SK-N-SH treated with all-trans-retinoic acid at 6 μM for 48 hours (cell line): ENCODE measurements around the gene BATF2.

Experiments
- ATAC-seq: fragments of 200-7000 bp; cut with Tn5 transposase; 3 replicates; pipeline ENCODE4 v1.9.1; 2020; ENCODE audit warnings: mild to moderate bottlenecking, moderate library complexity
- ARNTL ChIP-seq: fragments of 450-650 bp; formaldehyde crosslinking; IDR thresholded peaks from 2 replicates; pipeline ENCODE4 v1.5.0; 2020; ENCODE audit warnings: low read depth, mild to moderate bottlenecking, moderate library complexity, borderline replicate concordance
- BACH2 ChIP-seq: fragments of 250-450 bp; sonication (Bioruptor Pico); IDR thresholded peaks from 2 replicates; pipeline ENCODE4 v1.9.0; 2021; ENCODE audit warnings: mild to moderate bottlenecking, borderline replicate concordance
- CSDC2 ChIP-seq: fragments of 250-450 bp; sonication (Bioruptor Pico); IDR thresholded peaks from 2 replicates; pipeline ENCODE4 v1.5.0; 2020; ENCODE audit warnings: mild to moderate bottlenecking, moderate library complexity
- ESRRG ChIP-seq: fragments of 250-450 bp; sonication (Bioruptor Pico); IDR thresholded peaks from 2 replicates; pipeline ENCODE4 v1.6.1; 2021; ENCODE audit warnings: mild to moderate bottlenecking
- GLIS3 ChIP-seq: fragments of 250-450 bp; sonication (Bioruptor Pico); IDR thresholded peaks from 2 replicates; pipeline ENCODE4 v1.5.0; 2020; ENCODE audit warnings: mild to moderate bottlenecking, moderate library complexity
- ISL1 ChIP-seq: fragments of 250-450 bp; sonication (Bioruptor Pico); IDR thresholded peaks from 2 replicates; pipeline ENCODE4 v2.1.2; 2022; ENCODE audit warnings: mild to moderate bottlenecking, moderate library complexity
- PPARA ChIP-seq: fragments of 250-450 bp; sonication (Bioruptor Pico); IDR thresholded peaks from 2 replicates; pipeline ENCODE4 v1.5.0; 2020; ENCODE audit warnings: mild to moderate bottlenecking, borderline replicate concordance
- RARB ChIP-seq: fragments of 250-450 bp; sonication (Bioruptor Pico); IDR thresholded peaks from 2 replicates; pipeline ENCODE4 v1.8.0; 2021; ENCODE audit warnings: mild to moderate bottlenecking, moderate library complexity
- SNAI2 ChIP-seq: fragments of 250-450 bp; sonication (Bioruptor Pico); IDR thresholded peaks from 2 replicates; pipeline ENCODE4 v1.5.0; 2020; ENCODE audit warnings: mild to moderate bottlenecking, moderate library complexity
- TCF4 ChIP-seq: fragments of 250-450 bp; sonication (Bioruptor Pico); IDR thresholded peaks from 2 replicates; pipeline ENCODE4 v1.8.0; 2021; ENCODE audit warnings: mild to moderate bottlenecking, moderate library complexity, borderline replicate concordance
- TOX ChIP-seq: fragments of 250-450 bp; sonication (Bioruptor Pico); IDR thresholded peaks from 2 replicates; pipeline ENCODE4 v1.8.0; 2021; ENCODE audit warnings: mild to moderate bottlenecking, moderate library complexity, borderline replicate concordance
- ZC3H10 ChIP-seq: fragments of 250-450 bp; sonication (Bioruptor Pico); IDR thresholded peaks from 2 replicates; pipeline ENCODE4 v1.5.1; 2021; ENCODE audit warnings: mild to moderate bottlenecking, moderate library complexity
- ZFP3 ChIP-seq: fragments of 250-450 bp; sonication (Bioruptor Pico); IDR thresholded peaks from 2 replicates; pipeline ENCODE4 v1.5.0; 2020; ENCODE audit warnings: mild to moderate bottlenecking, moderate library complexity
- ZFP30 ChIP-seq: fragments of 450-650 bp; formaldehyde crosslinking; IDR thresholded peaks from 2 replicates; pipeline ENCODE4 v1.5.0; 2022; ENCODE audit warnings: mild to moderate bottlenecking, moderate library complexity
- ZNF8 ChIP-seq: fragments of 450-650 bp; formaldehyde crosslinking; IDR thresholded peaks from 2 replicates; pipeline ENCODE4 v1.5.0; 2020; ENCODE audit warnings: mild to moderate bottlenecking, moderate library complexity
- TF ChIP-seq, protein P1 (sequence below): fragments of 250-450 bp; sonication (Bioruptor Pico); IDR thresholded peaks from 2 replicates; pipeline ENCODE4 v1.5.1; 2021; ENCODE audit warnings: mild to moderate bottlenecking, moderate library complexity
- TF ChIP-seq, protein P2 (sequence below): fragments of 250-450 bp; sonication (Bioruptor Pico); IDR thresholded peaks from 2 replicates; pipeline ENCODE4 v1.8.0; 2020; ENCODE audit warnings: mild to moderate bottlenecking, moderate library complexity, borderline replicate concordance
- TF ChIP-seq, protein P3 (sequence below): fragments of 250-450 bp; sonication (Bioruptor Pico); IDR thresholded peaks from 2 replicates; pipeline ENCODE4 v1.5.0; 2020; ENCODE audit warnings: mild to moderate bottlenecking, moderate library complexity
- TF ChIP-seq, protein P4 (sequence below): fragments of 250-450 bp; sonication (Bioruptor Pico); IDR thresholded peaks from 2 replicates; pipeline ENCODE4 v1.8.0; 2021; ENCODE audit warnings: low read depth, mild to moderate bottlenecking, moderate library complexity, borderline replicate concordance
- TF ChIP-seq, protein P5 (sequence below): fragments of 250-450 bp; sonication (Bioruptor Pico); IDR thresholded peaks from 2 replicates; pipeline ENCODE4 v1.5.1; 2020; ENCODE audit warnings: low read depth, mild to moderate bottlenecking, moderate library complexity

BATF2 gene

DNA sequence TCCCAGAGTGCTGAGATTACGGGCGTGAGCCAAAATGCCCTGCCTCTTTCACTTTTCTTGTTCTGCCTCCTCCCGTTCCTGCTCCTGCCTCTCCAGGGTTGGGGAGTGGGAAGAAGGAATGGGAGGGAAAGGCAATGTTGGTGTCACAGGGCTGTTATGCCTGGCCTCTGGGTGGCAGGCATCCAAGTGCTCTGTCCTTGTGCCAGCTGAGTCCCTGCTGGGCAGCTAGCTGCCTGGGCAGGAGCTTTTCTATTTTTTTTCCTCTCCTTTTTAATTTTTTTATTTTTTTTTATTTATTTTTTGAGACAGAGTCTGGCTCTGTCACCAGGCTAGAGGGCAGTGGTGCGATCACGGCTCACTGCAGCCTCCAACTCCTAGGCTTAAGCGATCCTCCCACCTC, 40.2 kb upstream of the BATF2 start (continued):
- TF ChIP-seq, protein P1, sequence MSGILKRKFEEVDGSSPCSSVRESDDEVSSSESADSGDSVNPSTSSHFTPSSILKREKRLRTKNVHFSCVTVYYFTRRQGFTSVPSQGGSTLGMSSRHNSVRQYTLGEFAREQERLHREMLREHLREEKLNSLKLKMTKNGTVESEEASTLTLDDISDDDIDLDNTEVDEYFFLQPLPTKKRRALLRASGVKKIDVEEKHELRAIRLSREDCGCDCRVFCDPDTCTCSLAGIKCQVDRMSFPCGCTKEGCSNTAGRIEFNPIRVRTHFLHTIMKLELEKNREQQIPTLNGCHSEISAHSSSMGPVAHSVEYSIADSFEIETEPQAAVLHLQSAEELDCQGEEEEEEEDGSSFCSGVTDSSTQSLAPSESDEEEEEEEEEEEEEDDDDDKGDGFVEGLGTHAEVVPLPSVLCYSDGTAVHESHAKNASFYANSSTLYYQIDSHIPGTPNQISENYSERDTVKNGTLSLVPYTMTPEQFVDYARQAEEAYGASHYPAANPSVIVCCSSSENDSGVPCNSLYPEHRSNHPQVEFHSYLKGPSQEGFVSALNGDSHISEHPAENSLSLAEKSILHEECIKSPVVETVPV (CRISPR knock-in tag), result no peak
- TF ChIP-seq ISL1 (CRISPR knock-in tag) (no peak), ZNF8 (CRISPR knock-in tag) (no peak), TOX (no peak), ESRRG (CRISPR knock-in tag) (no peak), ZFP30 (CRISPR knock-in tag) (no peak)
- TF ChIP-seq, all 23 proteins: peak for 0

DNA sequence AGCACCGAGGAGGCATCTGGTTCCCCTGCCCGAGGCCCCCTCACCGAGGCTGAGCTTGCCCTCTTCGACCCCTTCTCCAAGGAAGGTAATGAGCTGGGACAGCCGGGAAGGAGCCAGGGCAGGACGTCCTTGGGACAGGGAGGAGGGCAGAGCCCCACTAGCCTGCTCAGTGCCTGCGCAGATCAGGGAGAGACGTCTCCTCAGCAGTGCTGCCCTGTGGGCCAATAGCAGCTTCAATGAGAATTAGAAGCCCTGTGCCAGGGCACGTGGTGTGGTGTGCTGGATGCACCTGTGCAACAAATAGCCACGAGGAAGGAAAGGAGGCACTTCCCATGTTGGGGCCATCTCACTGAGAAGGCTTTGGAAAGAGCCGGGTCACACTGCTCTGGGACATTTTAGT, 38.8 kb upstream of the BATF2 start:
- ATAC-seq, result no peak
- TF ChIP-seq, protein P2, sequence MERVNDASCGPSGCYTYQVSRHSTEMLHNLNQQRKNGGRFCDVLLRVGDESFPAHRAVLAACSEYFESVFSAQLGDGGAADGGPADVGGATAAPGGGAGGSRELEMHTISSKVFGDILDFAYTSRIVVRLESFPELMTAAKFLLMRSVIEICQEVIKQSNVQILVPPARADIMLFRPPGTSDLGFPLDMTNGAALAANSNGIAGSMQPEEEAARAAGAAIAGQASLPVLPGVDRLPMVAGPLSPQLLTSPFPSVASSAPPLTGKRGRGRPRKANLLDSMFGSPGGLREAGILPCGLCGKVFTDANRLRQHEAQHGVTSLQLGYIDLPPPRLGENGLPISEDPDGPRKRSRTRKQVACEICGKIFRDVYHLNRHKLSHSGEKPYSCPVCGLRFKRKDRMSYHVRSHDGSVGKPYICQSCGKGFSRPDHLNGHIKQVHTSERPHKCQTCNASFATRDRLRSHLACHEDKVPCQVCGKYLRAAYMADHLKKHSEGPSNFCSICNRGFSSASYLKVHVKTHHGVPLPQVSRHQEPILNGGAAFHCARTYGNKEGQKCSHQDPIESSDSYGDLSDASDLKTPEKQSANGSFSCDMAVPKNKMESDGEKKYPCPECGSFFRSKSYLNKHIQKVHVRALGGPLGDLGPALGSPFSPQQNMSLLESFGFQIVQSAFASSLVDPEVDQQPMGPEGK (CRISPR knock-in tag), result no peak
- no peak for TF ChIP-seq ZNF8 (CRISPR knock-in tag)
- TF ChIP-seq, protein P3, sequence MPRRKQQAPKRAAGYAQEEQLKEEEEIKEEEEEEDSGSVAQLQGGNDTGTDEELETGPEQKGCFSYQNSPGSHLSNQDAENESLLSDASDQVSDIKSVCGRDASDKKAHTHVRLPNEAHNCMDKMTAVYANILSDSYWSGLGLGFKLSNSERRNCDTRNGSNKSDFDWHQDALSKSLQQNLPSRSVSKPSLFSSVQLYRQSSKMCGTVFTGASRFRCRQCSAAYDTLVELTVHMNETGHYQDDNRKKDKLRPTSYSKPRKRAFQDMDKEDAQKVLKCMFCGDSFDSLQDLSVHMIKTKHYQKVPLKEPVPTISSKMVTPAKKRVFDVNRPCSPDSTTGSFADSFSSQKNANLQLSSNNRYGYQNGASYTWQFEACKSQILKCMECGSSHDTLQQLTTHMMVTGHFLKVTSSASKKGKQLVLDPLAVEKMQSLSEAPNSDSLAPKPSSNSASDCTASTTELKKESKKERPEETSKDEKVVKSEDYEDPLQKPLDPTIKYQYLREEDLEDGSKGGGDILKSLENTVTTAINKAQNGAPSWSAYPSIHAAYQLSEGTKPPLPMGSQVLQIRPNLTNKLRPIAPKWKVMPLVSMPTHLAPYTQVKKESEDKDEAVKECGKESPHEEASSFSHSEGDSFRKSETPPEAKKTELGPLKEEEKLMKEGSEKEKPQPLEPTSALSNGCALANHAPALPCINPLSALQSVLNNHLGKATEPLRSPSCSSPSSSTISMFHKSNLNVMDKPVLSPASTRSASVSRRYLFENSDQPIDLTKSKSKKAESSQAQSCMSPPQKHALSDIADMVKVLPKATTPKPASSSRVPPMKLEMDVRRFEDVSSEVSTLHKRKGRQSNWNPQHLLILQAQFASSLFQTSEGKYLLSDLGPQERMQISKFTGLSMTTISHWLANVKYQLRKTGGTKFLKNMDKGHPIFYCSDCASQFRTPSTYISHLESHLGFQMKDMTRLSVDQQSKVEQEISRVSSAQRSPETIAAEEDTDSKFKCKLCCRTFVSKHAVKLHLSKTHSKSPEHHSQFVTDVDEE (CRISPR knock-in tag), result no peak
- no peak for TF ChIP-seq ZFP3
- TF ChIP-seq GLIS3 (CRISPR knock-in tag), result no peak
- no peak for TF ChIP-seq SNAI2 (CRISPR knock-in tag)
- TF ChIP-seq, protein P1 (CRISPR knock-in tag), result no peak
- TF ChIP-seq ZC3H10 (CRISPR knock-in tag), result no peak
- TF ChIP-seq, protein P4, sequence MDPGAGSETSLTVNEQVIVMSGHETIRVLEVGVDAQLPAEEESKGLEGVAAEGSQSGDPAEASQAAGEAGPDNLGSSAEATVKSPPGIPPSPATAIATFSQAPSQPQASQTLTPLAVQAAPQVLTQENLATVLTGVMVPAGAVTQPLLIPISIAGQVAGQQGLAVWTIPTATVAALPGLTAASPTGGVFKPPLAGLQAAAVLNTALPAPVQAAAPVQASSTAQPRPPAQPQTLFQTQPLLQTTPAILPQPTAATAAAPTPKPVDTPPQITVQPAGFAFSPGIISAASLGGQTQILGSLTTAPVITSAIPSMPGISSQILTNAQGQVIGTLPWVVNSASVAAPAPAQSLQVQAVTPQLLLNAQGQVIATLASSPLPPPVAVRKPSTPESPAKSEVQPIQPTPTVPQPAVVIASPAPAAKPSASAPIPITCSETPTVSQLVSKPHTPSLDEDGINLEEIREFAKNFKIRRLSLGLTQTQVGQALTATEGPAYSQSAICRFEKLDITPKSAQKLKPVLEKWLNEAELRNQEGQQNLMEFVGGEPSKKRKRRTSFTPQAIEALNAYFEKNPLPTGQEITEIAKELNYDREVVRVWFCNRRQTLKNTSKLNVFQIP (CRISPR knock-in tag), result no peak
- TF ChIP-seq TCF4 (CRISPR knock-in tag), result no peak
- no peak for TF ChIP-seq CSDC2
- no peak for TF ChIP-seq ARNTL
- TF ChIP-seq PPARA, result no peak
- no peak for TF ChIP-seq BACH2 (CRISPR knock-in tag)
- no peak for TF ChIP-seq RARB (CRISPR knock-in tag)
- TF ChIP-seq, protein P5, sequence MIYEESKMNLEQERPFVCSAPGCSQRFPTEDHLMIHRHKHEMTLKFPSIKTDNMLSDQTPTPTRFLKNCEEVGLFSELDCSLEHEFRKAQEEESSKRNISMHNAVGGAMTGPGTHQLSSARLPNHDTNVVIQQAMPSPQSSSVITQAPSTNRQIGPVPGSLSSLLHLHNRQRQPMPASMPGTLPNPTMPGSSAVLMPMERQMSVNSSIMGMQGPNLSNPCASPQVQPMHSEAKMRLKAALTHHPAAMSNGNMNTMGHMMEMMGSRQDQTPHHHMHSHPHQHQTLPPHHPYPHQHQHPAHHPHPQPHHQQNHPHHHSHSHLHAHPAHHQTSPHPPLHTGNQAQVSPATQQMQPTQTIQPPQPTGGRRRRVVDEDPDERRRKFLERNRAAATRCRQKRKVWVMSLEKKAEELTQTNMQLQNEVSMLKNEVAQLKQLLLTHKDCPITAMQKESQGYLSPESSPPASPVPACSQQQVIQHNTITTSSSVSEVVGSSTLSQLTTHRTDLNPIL, result no peak
- TF ChIP-seq ESRRG (CRISPR knock-in tag), result no peak
- no peak for TF ChIP-seq ISL1 (CRISPR knock-in tag)
- TF ChIP-seq, all 23 proteins: peak for 0

DNA sequence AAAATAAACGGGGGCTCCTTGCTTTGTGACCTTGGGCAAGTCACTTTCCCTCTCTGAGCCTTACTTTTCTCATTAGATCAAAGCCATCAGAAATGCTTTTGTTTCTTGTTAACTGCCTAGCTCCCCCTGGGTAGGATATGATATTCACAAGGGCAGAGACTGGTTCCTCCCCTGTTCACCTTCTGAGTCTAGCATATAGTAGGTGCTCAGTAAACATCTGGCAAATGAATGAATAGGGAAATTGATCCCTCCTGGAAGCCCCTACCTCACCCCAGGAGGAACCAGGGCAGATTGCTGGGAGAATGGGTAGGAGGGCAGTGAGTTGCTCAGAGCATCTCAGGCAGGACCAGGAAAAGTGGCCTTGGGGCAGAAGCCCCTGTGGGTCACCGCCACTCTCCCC, 37.7 kb upstream of the BATF2 start:
- no peak for ATAC-seq
- no peak for TF ChIP-seq TCF4 (CRISPR knock-in tag)
- no peak for TF ChIP-seq TOX
- TF ChIP-seq CSDC2, result no peak
- TF ChIP-seq ZC3H10 (CRISPR knock-in tag), result no peak
- TF ChIP-seq SNAI2 (CRISPR knock-in tag), result no peak
- TF ChIP-seq, protein P2 (CRISPR knock-in tag), result no peak
- TF ChIP-seq, protein P3 (CRISPR knock-in tag), result no peak
- TF ChIP-seq, protein P1 (CRISPR knock-in tag), result no peak
